Jurkat, Clone E6-1 (cell line): Measurements from ENCODE around the gene PTTG1IP.

Experiments
- DNase-seq: peaks from one replicate; pipeline ENCODE4 v3.0.0-alpha.2; 2011; ENCODE audit warnings: low read depth, low spot score
- H3K4me3 ChIP-seq: 2 replicates; pipeline ENCODE4 v1.5.1; 2011; ENCODE audit warnings: mild to moderate bottlenecking, low read length, control low read depth, moderate library complexity

The PTTG1IP gene

DNA sequence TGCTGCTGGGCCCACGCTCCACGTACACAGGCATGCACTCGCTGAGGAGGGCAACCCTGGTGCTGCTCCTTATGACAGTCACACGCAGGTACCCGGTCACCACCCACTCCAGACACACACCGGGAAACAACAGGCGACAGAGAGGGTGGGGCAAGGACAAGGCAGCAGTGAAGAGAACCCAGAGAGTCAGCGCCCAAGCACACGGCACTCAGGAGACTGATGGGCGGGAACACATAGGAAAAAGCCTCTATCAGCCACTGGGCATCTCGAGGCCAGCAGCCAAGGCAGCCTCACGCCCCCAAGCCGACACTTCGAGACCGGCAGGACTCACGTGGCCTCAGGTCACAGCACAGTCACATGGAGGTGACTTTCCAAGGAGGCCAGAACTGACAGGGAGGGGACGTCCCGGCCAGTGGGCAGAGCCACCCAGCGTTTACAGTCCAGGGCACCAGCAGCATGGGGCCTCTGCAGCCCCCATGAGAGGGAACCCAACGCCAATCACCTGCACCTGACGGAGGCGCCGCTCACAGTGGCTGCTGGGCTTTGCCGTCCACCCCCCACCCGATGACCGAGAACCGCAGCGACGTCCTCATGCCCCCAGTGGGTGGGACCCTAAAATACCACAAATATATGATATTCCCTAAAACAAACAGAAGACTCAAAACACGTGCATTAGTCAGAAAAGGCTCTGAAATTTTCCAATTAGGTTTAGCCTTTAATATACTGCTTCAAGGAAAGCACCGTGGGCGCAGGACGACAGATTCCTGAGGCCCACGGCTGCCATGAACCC, 19.7 kb downstream of the PTTG1IP start:
- H3K4me3 ChIP-seq, result peak overlapping the region; percentile 32
- DNase-seq, result no peak

DNA sequence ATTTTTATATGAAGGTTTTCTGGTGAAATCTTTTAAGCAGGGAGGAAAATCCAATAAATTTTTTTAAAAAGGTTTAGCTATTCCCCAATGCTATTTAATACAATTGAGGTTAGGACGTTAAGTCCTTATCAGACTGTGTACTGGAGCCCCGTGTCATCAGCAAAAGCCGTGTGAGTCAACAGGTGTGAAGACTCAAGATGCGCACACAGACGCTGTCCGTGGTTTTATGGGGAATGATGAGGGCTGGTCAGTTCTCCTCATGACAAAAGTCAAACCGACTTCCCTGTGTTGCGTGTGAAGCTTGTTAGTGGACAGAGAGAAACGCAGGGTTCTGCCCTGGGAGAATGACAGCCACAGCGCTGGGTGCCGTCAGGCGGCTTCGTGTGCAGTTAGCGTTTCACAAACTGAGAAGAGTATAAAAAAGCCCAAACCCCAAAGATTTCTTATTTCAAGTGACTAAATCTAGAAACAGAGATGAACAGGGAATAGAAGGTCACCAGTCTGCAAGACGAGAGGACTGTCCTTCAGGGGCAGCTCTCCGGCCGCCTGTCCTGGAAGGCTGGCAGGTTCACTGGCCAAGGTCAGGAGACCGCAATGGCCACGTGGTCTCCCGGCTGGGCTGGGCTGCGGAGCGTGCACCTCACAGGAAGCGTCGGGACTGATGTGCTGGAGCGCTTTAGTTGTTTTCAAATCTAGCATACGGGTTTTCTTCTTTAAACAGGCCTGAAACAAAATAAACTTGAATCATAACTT, 22.4 kb downstream of the PTTG1IP start:
- DNase-seq, result no peak
- no peak overlapping the region for H3K4me3 ChIP-seq

DNA sequence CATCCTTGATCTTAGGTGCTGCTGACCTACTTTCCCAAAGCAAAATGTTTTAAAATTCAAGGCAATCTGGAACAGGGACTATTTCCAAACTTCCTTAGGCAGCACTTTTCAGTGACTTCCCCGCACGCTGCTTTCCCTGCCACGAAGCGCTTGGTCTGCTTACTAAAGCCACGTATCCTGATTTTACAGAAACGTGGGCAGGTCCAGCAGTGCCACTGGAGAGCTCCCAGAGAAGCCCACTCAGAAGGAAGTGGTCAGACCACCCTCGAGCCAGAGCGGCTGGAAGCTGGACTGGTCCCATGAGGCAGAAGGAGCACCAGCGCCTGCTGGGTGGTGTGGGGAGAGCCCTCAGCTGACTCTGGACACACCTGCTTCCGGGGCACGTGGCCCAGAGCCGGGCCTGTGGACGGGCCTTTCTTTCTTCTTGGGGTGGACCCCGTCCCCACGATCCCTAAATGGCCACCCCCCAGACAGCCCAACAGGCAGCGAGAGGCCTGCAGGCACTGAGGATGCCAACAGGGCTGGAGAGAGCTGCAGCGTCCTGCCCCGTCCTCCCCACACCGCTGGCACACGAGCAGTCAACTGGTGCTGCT, 23.2 kb downstream of the PTTG1IP start:
- DNase-seq, result no peak
- H3K4me3 ChIP-seq, result no peak overlapping the region

DNA sequence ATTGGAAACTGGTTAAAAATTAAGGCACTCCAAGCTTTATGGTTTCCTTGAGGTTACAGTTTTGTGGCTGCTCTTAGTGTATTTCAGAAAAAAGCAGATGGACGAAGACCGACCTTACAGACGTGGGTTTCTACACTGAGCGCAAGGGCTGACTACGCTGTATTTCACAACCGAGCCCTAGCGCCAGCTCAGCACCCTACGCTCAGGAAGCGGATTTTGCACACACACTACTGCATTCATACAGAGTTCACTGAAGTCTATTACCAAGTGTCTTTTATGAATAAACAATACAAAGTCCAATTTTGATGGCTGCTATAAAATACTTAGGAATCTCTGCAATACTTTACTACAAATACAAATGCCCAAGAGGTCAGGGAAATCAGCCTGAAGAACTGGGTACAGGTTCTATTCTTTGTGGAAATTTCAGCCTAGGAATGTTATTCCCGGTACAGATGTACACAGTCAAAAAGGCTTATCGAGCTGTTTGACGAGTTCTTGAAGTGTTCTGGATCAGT, 23.8 kb downstream of the PTTG1IP start:
- H3K4me3 ChIP-seq, result no peak overlapping the region
- DNase-seq, result no peak

DNA sequence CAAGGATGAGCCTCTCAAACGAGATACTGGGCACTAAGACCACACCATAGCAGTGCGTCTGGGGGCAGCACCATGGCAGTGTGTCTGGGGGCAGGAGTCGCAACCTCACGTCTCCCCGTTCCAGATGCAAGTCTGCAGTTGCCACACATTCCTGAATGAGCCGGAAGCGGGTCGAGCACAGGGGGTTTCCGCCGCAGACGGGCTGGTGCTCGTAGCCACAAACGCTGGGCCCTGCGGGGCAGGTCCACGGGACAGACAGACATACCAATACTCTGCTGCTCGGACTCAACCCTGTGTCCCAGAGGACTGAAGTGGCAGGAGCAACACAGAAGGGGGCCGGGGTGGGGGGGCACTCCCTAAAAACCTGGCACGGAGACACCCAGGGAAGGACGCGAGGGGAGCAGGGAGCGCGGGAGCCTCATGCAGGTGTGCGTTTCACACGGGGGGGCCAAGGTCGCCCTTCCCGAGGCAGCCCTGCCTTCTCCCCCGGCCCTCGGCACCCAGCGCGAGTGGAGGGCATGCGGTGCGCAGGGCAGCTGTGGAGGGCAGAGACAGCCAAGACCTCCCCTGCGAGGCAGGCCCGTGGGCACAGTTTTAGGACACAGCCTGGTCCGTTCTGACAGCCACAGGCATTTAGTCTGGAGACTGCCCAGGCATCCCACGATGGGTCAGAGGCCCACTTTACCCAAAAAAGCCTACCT, 24.5 kb downstream of the PTTG1IP start:
- no peak for DNase-seq
- H3K4me3 ChIP-seq, result no peak overlapping the region

DNA sequence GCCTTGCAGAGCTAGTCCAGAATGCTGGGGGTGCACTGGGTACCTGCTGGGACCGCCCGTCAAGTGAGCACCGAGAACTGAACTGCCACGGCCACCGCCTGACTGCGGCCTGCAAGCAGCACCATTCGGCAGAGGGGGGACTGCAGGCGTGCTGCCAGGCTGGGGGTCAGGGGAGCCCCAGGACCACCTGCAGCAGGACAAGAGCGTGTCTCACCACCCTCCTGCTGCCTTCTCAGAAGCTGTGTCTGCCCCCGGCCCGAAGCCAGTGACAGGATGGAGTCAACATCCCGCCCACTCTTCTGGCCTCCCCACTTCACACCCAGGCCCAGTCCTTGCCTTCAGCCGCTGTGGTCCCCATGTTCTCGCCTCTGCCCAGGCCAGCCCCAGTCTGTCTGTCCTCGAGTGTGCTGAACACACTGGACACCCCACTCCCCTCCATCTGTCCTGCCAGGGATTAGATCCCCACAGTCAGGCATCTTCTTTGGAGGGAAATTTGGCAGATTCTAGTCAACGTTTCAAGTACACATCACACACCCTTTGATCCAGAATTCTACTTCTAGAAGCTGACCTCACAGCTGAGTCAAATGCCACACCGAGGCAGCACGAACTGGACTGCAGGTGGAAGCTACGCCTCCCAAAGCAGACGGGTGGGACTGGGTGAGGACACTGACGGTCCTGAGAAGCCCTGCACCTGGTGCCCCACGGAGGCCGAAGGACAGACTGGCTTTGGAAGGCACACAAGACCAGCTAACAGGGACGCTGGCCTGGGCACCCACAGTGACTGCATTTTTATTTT, 26.0 kb downstream of the PTTG1IP start:
- DNase-seq, result no peak

DNA sequence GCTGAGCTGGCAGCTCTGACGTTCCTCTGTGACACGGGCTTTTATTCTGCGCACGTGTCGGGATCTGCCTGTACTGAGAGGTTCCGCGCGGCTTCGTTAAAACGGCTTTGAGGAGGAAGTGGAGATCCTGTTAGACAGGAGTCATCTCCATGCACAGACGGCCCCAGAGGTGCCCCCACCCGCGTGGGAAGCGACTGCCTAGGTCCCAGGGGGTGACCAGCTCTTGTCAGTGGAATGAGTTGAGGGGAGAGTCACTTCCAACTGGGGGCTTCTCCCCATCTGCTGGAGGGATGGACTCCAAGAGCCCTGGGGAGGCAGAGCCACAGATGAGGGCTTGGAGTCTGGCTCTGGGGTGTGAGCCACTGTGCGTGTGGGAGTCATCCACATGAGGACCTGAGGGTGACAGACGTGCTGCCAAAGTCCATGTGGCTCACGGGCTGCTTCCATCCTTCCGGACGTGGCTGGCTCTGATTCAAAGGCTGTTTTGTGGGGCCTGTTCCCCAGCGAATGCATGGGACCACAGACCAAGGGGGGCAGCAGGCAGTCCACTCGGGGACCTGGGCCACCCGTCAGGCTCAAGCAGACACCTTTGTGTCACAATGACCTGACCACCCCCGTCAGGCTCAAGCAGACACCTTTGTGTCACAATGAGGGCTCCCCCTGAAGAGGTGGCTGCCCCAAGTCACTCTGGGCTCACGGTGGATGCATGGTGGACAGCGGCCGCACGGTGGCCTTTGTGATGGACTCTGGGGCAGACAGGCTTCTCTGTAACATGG, 26.8 kb downstream of the PTTG1IP start:
- DNase-seq, result no peak
- H3K4me3 ChIP-seq, result no peak overlapping the region

More for the DNA sequence above, 26.0 kb downstream of the PTTG1IP start:
- H3K4me3 ChIP-seq, result no peak overlapping the region

DNA sequence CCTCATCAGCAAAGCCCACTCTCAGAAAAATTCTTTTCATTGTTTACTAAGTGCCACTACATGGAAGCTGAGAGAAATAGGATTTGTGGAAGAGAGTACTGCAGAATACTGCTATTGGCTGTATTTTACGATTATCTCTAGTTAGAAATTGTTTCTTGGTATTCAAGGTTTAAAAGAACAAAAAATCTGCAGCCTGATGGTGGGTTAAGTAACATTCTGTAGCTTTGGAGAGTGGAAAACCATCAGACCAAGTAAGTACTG, 27.3 kb downstream of the PTTG1IP start:
- DNase-seq, result no peak
- H3K4me3 ChIP-seq, result no peak overlapping the region

DNA sequence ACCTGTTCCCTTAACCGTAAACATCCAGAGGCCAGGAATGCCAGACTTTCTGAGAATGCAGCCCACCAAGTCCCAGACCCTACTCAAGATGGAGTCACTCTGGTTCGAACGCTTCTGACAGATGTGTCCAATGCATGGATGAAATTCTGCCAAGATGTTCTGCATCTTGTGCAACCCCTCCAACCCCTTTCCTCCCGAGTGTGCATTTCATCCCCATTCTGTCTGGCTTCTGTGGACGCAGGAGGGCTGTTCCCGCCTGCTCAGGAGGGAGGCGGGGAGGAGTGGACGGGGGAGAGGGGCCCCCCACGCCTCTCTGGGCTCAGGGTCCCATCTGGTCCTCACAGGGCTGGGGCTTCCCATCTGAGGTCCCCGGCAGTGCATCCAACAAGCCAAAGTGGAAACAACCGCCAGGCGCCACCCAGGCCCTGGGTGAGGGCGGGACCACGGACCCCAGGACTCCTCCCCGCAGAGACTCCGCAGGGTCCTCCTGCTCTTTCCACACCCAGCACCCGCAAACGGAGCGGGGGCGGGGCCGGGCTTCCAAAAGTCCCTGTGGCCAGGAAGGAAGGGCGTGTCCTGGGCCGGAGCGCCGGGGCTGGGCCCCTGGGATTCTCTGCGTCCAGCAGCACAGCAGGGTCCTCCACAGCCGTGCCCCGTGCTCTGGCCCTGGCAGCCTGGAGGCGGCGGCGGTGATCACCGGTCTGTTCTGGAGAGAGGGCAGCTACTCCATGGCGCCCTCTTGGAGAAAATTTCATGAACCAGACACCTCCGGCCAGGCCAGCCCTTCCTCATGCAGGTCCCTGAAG, 27.9 kb downstream of the PTTG1IP start:
- no peak for DNase-seq
- no peak overlapping the region for H3K4me3 ChIP-seq

DNA sequence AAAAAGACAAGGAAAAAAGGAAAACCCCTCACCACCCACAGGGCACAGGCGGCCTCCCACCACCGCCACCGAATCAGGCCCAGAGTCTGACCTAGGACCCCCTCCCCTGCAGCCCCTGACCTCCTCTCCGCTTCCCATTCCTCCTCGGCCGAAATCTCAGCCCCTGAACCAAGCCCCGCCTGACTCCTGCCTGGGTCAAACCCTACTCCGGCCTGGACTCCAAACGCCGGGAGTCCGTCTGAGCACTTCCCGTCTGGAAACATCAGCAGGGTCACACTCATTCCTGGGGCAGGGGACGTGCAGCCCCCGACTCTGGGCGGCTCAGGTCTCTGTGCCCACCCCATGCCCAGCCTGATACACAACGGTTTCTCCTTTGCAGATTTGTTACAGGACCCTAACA, 29.2 kb downstream of the PTTG1IP start:
- no peak for DNase-seq
- H3K4me3 ChIP-seq, result no peak overlapping the region

DNA sequence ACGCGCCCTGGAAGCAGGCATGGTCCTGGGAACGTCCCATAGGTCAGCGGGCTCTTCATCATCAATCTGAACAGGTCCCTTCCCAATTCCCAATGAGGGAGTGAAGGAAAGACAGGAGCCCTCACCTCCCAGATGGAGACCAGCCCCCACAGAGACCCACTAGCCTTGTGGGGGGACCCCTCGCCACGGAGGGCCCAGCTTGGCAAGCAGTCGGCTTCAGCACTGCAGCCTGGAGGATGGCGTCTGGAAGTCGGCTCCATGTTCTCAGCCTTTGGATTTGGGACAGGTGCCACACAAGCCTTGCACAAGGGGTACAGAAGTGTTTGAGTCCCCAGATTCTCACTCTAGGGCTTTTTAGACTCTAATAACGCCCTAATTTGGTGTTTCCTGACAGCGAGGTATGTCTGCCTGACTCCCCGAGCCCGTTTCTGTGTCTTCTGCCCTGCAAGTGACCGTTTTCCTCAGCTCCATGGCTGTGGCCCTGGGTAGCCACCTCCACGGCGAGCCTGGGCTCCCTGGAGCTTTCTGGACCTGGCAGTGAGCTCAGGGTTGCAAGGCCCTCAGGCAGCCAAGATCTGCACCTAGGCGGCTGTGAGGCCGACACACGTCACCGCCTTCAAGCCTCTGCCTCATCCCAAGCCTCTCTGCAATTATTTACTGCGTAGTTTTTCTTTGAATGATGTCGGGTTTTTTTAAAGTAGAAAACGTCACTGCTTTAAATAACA, 30.6 kb downstream of the PTTG1IP start:
- no peak for DNase-seq

DNA sequence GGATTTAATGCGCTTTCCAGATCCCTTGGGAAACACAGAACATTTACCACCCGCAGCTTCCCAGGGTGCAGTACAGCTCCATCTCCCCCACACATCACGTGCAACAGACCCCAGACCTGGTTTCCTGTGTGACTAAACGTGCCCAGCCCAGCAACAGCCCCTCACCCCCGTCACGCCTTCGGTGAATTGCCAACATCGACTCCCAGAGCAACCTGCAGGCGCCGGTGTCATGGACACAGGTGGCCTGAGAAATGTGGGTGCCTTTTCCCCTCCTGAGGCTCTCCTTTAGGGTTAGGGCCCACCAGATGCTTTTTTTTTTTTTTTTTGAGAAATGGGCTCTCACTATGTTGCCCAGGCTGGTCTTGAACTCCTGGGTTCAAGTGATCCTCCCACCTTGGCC, 31.4 kb downstream of the PTTG1IP start:
- no peak overlapping the region for H3K4me3 ChIP-seq
- no peak for DNase-seq

More for the DNA sequence above, 30.6 kb downstream of the PTTG1IP start:
- no peak overlapping the region for H3K4me3 ChIP-seq

DNA sequence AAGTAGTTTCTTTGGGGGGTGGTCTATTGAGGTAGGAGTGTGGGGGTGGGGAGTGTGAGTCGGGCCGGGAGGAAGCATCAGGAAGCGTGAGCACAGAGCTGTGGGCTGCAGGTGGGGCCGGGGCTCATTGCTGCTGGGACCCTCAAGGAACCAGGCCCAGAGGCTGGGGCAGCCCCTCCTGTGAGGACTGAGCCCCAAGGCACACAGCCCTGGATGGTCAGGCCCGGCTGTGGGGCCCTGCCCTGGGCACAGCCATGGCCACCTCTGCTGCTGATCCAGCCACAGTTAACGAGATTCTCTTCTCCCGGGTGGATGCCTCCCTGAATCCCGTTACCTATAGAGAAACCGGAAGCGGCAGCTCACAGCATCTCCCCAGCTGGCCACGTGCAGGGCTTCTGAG, 32.7 kb downstream of the PTTG1IP start:
- H3K4me3 ChIP-seq, result no peak overlapping the region
- no peak for DNase-seq

DNA sequence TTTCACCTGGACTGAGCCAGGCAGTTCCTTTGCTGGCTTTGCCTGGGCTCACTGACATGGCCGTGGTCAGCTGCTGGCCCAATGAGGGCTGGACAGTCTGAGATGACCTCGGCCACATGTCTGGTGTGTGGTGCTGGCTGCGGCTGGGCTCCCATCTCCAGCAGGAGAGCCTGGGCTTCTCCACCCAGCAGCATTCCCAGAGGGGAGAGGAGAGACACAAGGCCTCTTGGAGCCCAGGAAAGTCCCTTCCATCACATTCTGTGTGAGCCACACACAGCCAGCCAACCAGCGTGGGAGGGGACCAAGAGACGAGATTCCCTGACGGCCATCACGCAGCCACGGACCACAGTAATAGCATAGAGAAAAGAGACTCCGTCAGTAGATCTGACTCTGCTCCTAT, 34.5 kb downstream of the PTTG1IP start:
- H3K4me3 ChIP-seq, result no peak overlapping the region
- no peak for DNase-seq

DNA sequence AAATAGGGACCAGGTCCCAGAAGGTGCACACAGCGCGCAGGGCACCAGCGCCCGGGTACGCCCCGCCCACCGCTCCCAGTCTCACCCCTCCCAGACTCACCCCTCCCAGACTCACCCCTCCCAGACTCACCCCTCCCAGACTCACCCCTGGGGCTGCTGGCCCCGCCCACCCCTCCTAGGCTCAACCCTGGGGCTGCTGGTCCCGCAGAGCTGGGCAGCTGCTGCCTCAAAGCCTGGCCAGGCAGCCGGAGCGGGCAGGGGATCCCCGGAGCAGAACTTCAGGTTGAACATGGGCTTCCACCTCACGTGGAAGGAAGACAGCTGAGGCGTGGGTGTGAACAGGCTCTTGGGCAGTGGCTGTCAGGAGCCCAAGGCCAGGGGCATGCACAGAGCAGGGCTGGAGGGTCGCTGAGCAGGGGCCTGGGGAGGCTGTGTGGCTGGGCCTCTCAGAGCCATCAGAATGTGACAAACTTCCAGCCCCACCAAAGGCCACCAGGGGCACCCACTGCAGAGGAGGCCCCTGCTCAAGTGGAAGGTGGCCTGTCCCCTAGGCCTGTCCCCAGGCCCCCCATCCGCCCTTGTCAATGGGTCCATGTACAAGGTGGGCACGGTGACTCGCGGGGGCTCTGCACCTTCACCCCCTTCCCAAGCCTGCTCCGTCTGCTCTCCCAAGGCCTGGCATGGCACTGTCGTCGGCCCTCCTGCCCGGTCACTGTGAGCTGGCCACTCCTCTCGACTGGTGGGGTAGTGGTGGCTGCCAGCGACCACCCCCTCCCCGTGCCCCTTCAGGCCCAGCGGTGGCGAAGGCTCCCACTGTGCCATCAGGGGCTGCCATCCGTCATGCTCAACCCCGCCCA, 35.2 kb downstream of the PTTG1IP start:
- DNase-seq, result no peak
- H3K4me3 ChIP-seq, result no peak overlapping the region

DNA sequence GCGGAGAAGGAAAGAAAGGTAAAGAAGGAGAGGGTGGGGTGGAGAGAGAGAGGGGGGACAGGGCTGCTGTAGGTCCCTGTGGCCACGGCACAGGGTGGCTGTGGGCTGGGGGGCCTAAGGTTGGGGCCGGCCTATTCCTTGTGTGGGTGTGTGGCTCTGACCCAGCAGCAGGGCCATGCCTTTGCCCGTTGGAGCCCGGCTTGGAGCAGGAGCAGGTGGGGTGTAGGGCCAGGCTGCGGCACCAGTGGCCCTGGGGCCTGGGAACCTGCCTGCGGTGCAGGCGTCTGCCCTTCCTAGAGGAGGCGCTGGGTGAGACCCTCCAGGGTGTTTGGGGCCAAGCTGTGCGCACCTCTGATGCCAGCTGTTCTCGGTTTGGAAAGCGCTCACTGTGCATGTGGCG, 36.0 kb downstream of the PTTG1IP start:
- H3K4me3 ChIP-seq, result no peak overlapping the region
- DNase-seq, result no peak
